Subcutaneous abdominal adipose tissue (tissue), 5 donors: ENCODE results near the gene UNC5B.

Source experiments
- H3K27ac ChIP-seq: one replicate; pipeline ENCODE4 v1.7.0; 2013; ENCODE audit warnings: low read depth, mild to moderate bottlenecking, inconsistent platforms, low read length, moderate library complexity
- H3K27me3 ChIP-seq, 5 donors: one replicate each; pipeline ENCODE4 v1.7.0; 2013; ENCODE audit warnings: low read length in 5 of 5, inconsistent platforms in 1 of 5; ENCODE audit not compliant: control insufficient read depth in 5 of 5, insufficient read depth in 4 of 5
- H3K36me3 ChIP-seq, 5 donors: one replicate each; pipeline ENCODE4 v1.7.0; 2013; ENCODE audit warnings: low read length in 5 of 5; ENCODE audit not compliant: control insufficient read depth in 5 of 5, insufficient read depth in 5 of 5
- H3K4me1 ChIP-seq, 5 donors: one replicate each; pipeline ENCODE4 v1.7.0; 2013; ENCODE audit warnings: low read length in 5 of 5, mild to moderate bottlenecking in 3 of 5, moderate library complexity in 1 of 5; ENCODE audit not compliant: control insufficient read depth in 5 of 5, insufficient read depth in 5 of 5
- H3K4me3 ChIP-seq, 5 donors: one replicate each; pipeline ENCODE4 v1.7.0; 2013; ENCODE audit warnings: low read length in 5 of 5, low read depth in 1 of 5
- H3K9ac ChIP-seq, 5 donors: one replicate each; pipeline ENCODE4 v1.7.0; 2013; ENCODE audit warnings: low read length in 5 of 5, mild to moderate bottlenecking in 4 of 5, moderate library complexity in 3 of 5
- H3K9me3 ChIP-seq, 5 donors: one replicate each; pipeline ENCODE4 v1.7.0; 2013; ENCODE audit warnings: low read length in 5 of 5; ENCODE audit not compliant: control insufficient read depth in 5 of 5
- donor health status: healthy.
- donor health status: healthy.
- donor health status: healthy.
- donor health status: healthy.
- donor health status: healthy.

The UNC5B gene

GRCh38 chr10:71308985-71309384 lies 96.6 kb downstream of the UNC5B start:
- no peaks in the 10 kb centered on the region for H3K36me3 ChIP-seq
- no peak overlapping the region for H3K27ac ChIP-seq
- no peaks in the 10 kb centered on the region for H3K27me3 ChIP-seq
- H3K9ac ChIP-seq = no peak overlapping the region
- H3K9me3 ChIP-seq = no peaks in the 10 kb centered on the region
- no peak overlapping the region for H3K4me3 ChIP-seq
- peaks cover 0 to 41% (median 28%) of the 10 kb centered on the region in 5 donors for H3K4me1 ChIP-seq

- H3K4me1 ChIP-seq = peaks cover 0 to 48% (median 33%) of the 10 kb centered on the region in 5 donors
- no peak overlapping the region for H3K27ac ChIP-seq
- H3K9ac ChIP-seq = no peak overlapping the region
- no peaks in the 10 kb centered on the region for H3K9me3 ChIP-seq
- no peaks in the 10 kb centered on the region for H3K36me3 ChIP-seq
- H3K27me3 ChIP-seq = no peaks in the 10 kb centered on the region
- no peak overlapping the region for H3K4me3 ChIP-seq
Observed at GRCh38 chr10:71309919-71310318, 97.5 kb downstream of the UNC5B start.

GRCh38 chr10:71312220-71312619 lies 99.8 kb downstream of the UNC5B start:
- Histone ChIP-seq H3K9ac (no peak overlapping the region), H3K36me3 (no peaks in the 10 kb centered on the region)

GRCh38 chr10:71312811-71313789 lies 100.7 kb downstream of the UNC5B start:
- H3K9ac ChIP-seq = peak overlapping the region in 2 of 5 donors; percentile 16 to 37
- peak overlapping the region in 1 of 5 donors; percentile 43 for H3K4me3 ChIP-seq
- H3K9me3 ChIP-seq = no peaks in the 10 kb centered on the region
- H3K27me3 ChIP-seq = no peaks in the 10 kb centered on the region
- H3K4me1 ChIP-seq = peaks cover 0 to 37% (median 26%) of the 10 kb centered on the region in 5 donors
- H3K36me3 ChIP-seq = no peaks in the 10 kb centered on the region
- no peak overlapping the region for H3K27ac ChIP-seq

More at GRCh38 chr10:71312220-71312619, 99.8 kb downstream of the UNC5B start:
- H3K27me3 ChIP-seq = no peaks in the 10 kb centered on the region
- no peak overlapping the region for H3K4me3 ChIP-seq
- H3K9me3 ChIP-seq = no peaks in the 10 kb centered on the region
- no peak overlapping the region for H3K27ac ChIP-seq
- H3K4me1 ChIP-seq = peaks cover 0 to 45% (median 33%) of the 10 kb centered on the region in 5 donors

- Histone ChIP-seq H3K4me1 (peaks cover 0 to 34% (median 30%) of the 10 kb centered on the region in 5 donors), H3K27me3 (no peaks in the 10 kb centered on the region), H3K4me3 (peak overlapping the region in 1 of 5 donors; percentile 38), H3K9me3 (no peaks in the 10 kb centered on the region), H3K9ac (peak overlapping the region in 2 of 5 donors; percentile 16 to 37), H3K27ac (no peak overlapping the region), H3K36me3 (no peaks in the 10 kb centered on the region)
Observed at GRCh38 chr10:71314028-71314693, 101.8 kb downstream of the UNC5B start.

- Histone ChIP-seq H3K9ac (no peak overlapping the region), H3K4me3 (peak overlapping the region in 1 of 5 donors; percentile 38), H3K36me3 (no peaks in the 10 kb centered on the region), H3K9me3 (no peaks in the 10 kb centered on the region), H3K4me1 (peaks cover 0 to 39% (median 34%) of the 10 kb centered on the region in 5 donors), H3K27ac (no peak overlapping the region), H3K27me3 (no peaks in the 10 kb centered on the region)
Observed at GRCh38 chr10:71314694-71315225, 102.4 kb downstream of the UNC5B start.

GRCh38 chr10:71316056-71316785 lies 103.9 kb downstream of the UNC5B start:
- no peak overlapping the region for H3K9ac ChIP-seq
- no peaks in the 10 kb centered on the region for H3K36me3 ChIP-seq
- no peak overlapping the region for H3K4me3 ChIP-seq
- peaks cover 0 to 45% (median 35%) of the 10 kb centered on the region in 5 donors for H3K4me1 ChIP-seq
- H3K27ac ChIP-seq = no peak overlapping the region
- no peaks in the 10 kb centered on the region for H3K27me3 ChIP-seq
- no peaks in the 10 kb centered on the region for H3K9me3 ChIP-seq

GRCh38 chr10:71316786-71317160 lies 104.4 kb downstream of the UNC5B start:
- H3K9me3 ChIP-seq = no peaks in the 10 kb centered on the region
- no peak overlapping the region for H3K27ac ChIP-seq
- no peaks in the 10 kb centered on the region for H3K36me3 ChIP-seq
- no peak overlapping the region for H3K9ac ChIP-seq
- no peaks in the 10 kb centered on the region for H3K27me3 ChIP-seq
- no peak overlapping the region for H3K4me3 ChIP-seq
- H3K4me1 ChIP-seq = peaks cover 0 to 42% (median 34%) of the 10 kb centered on the region in 5 donors

GRCh38 chr10:71317739-71318138 lies 105.4 kb downstream of the UNC5B start:
- no peak overlapping the region for H3K4me3 ChIP-seq
- no peaks in the 10 kb centered on the region for H3K27me3 ChIP-seq
- H3K9me3 ChIP-seq = no peaks in the 10 kb centered on the region
- peaks cover 0 to 42% (median 32%) of the 10 kb centered on the region in 5 donors for H3K4me1 ChIP-seq
- H3K36me3 ChIP-seq = peaks cover 0 to 3% (median 0%) of the 10 kb centered on the region in 5 donors
- H3K9ac ChIP-seq = no peak overlapping the region
- H3K27ac ChIP-seq = no peak overlapping the region
